ENCODE results near the gene CHAC2.

CHAC2 gene

GRCh38 chr2:53802617-53803151 is 35.1 kb downstream of the CHAC2 start:
- TF ChIP-seq CTCF (IDR thresholded peaks at IDR 0.05; ENCODE audit: insufficient read depth, low read length, poor library complexity, severe bottlenecking) = no peak
- H3K4me3 ChIP-seq (replicated peaks; ENCODE audit: low read depth, low read length) = no peak overlapping the region
- no peak for DNase-seq (ENCODE audit: extremely low read depth, insufficient read length)
- peaks cover 7% of the 10 kb centered on the region for H3K36me3 ChIP-seq (ENCODE audit: control insufficient read depth, insufficient read depth, low read length)
- no peaks in the 10 kb centered on the region for H3K27me3 ChIP-seq (replicated peaks; ENCODE audit: control insufficient read depth, insufficient read depth, low read length)

- Histone ChIP-seq H3K36me3 (ENCODE audit: control insufficient read depth, insufficient read depth, low read length) (peaks cover 8% of the 10 kb centered on the region), H3K27me3 (replicated peaks; ENCODE audit: control insufficient read depth, insufficient read depth, low read length) (no peaks in the 10 kb centered on the region), H3K4me3 (replicated peaks; ENCODE audit: low read depth, low read length) (no peak overlapping the region)
- no peak for TF ChIP-seq CTCF (IDR thresholded peaks at IDR 0.05; ENCODE audit: insufficient read depth, low read length, poor library complexity, severe bottlenecking)
- DNase-seq (ENCODE audit: extremely low read depth, insufficient read length) = no peak
These were observed 44.0 kb downstream of the CHAC2 start for GRCh38 chr2:53811601-53812000.

GRCh38 chr2:53813151-53813550 is 45.5 kb downstream of the CHAC2 start:
- DNase-seq (ENCODE audit: extremely low read depth, insufficient read length) = no peak
- no peak overlapping the region for H3K4me3 ChIP-seq (replicated peaks; ENCODE audit: low read depth, low read length)
- TF ChIP-seq CTCF (IDR thresholded peaks at IDR 0.05; ENCODE audit: insufficient read depth, low read length, poor library complexity, severe bottlenecking) = no peak
- no peaks in the 10 kb centered on the region for H3K27me3 ChIP-seq (replicated peaks; ENCODE audit: control insufficient read depth, insufficient read depth, low read length)
- peaks cover 5% of the 10 kb centered on the region for H3K36me3 ChIP-seq (ENCODE audit: control insufficient read depth, insufficient read depth, low read length)

GRCh38 chr2:53818854-53819435 is 51.3 kb downstream of the CHAC2 start:
- Histone ChIP-seq H3K27me3 (replicated peaks; ENCODE audit: control insufficient read depth, insufficient read depth, low read length) (no peaks in the 10 kb centered on the region), H3K4me3 (replicated peaks; ENCODE audit: low read depth, low read length) (no peak overlapping the region), H3K36me3 (ENCODE audit: control insufficient read depth, insufficient read depth, low read length) (peaks cover 6% of the 10 kb centered on the region)
- no peak for DNase-seq (ENCODE audit: extremely low read depth, insufficient read length)
- TF ChIP-seq CTCF (IDR thresholded peaks at IDR 0.05; ENCODE audit: insufficient read depth, low read length, poor library complexity, severe bottlenecking) = no peak

GRCh38 chr2:53819634-53820033 is 52.0 kb downstream of the CHAC2 start:
- no peaks in the 10 kb centered on the region for H3K27me3 ChIP-seq (replicated peaks; ENCODE audit: control insufficient read depth, insufficient read depth, low read length)
- H3K36me3 ChIP-seq (ENCODE audit: control insufficient read depth, insufficient read depth, low read length) = peaks cover 6% of the 10 kb centered on the region
- no peak for DNase-seq (ENCODE audit: extremely low read depth, insufficient read length)
- no peak overlapping the region for H3K4me3 ChIP-seq (replicated peaks; ENCODE audit: low read depth, low read length)
- TF ChIP-seq CTCF (IDR thresholded peaks at IDR 0.05; ENCODE audit: insufficient read depth, low read length, poor library complexity, severe bottlenecking) = no peak

GRCh38 chr2:53820048-53820447 is 52.4 kb downstream of the CHAC2 start:
- no peak for TF ChIP-seq CTCF (IDR thresholded peaks at IDR 0.05; ENCODE audit: insufficient read depth, low read length, poor library complexity, severe bottlenecking)
- no peak for DNase-seq (ENCODE audit: extremely low read depth, insufficient read length)
- H3K4me3 ChIP-seq (replicated peaks; ENCODE audit: low read depth, low read length) = no peak overlapping the region
- H3K27me3 ChIP-seq (replicated peaks; ENCODE audit: control insufficient read depth, insufficient read depth, low read length) = no peaks in the 10 kb centered on the region
- peaks cover 6% of the 10 kb centered on the region for H3K36me3 ChIP-seq (ENCODE audit: control insufficient read depth, insufficient read depth, low read length)
